HCT116 (cell line): ENCODE data around the gene IFITM2. TPM values are rescaled to one million over a fixed set of nuclear protein-coding genes. Genes with fewer than 3 reads are reported as not detected.

Experiments
- ATAC-seq: fragments of 200-7000 bp; cut with Tn5 transposase; 2 replicates; pipeline ENCODE4 v1.9.1; 2020; ENCODE audit warnings: mild to moderate bottlenecking, moderate library complexity
- BruUV-seq: library from RNA; stranded (reverse); fragments of 400-500 nt; replicated peaks from 2 replicates; lab custom pipeline; 2021; lab: Mats Ljungman, UMichigan
- CTCF ChIA-PET: fragments of 300-600 bp; sonication (Branson Sonifier 250); formaldehyde crosslinking; loops from one replicate; lab custom pipeline; 2021; ENCODE audit warnings: antibody characterized with exemption; lab: Charles Lee
- POLR2A ChIA-PET: fragments of 300-600, 350-600 bp; sonication (Branson Sonifier 250); formaldehyde crosslinking; loops from one replicate; lab custom pipeline; 2021; ENCODE audit warnings: antibody characterized with exemption; lab: Charles Lee
- RAD21 ChIA-PET, 2 experiments: fragments of 300-600 bp; sonication (Branson Sonifier 250); formaldehyde crosslinking; loops; one replicate each; lab custom pipeline; 2023; ENCODE audit warnings: low total read pairs in 2 of 2; ENCODE audit not compliant: uncharacterized antibody in 2 of 2, unreplicated experiment in 2 of 2, low non-redundant PET in 1 of 2; lab: Charles Lee
- DNase-seq: peaks from one replicate; pipeline ENCODE4 v3.0.0-alpha.2; 2010; ENCODE audit warnings: low read depth, low spot score
- H2AFZ ChIP-seq: fragments of 200-600 bp; shearing (Covaris generic), sonication (generic); 2 replicates; pipeline ENCODE4 v1.6.1; 2017; ENCODE audit warnings: low read depth, mixed run types, mixed read lengths, antibody characterized with exemption, low read length; ENCODE audit not compliant: poor library complexity, severe bottlenecking
- H3K27ac ChIP-seq: 2 replicates; pipeline ENCODE4 v1.5.1; 2012; ENCODE audit warnings: low read depth, low read length
- H3K27me3 ChIP-seq: fragments of 200-600 bp; sonication (generic); 2 replicates; pipeline ENCODE4 v1.6.1; 2016; ENCODE audit warnings: mixed run types, low read length, mixed read lengths; ENCODE audit not compliant: insufficient read depth
- H3K36me3 ChIP-seq, 2 experiments: fragments of 200-500 bp in 1 of 2; fragments of 200-600 bp in 1 of 2; sonication (Bioruptor generic) in 1 of 2; sonication (generic) in 1 of 2; 2 replicates each; pipeline versions ENCODE4 v1.5.1 to v1.6.1; 2014 to 2016; ENCODE audit warnings: low read length in 2 of 2, inconsistent platforms in 1 of 2, mixed read lengths in 1 of 2, mixed run types in 1 of 2; ENCODE audit not compliant: insufficient read depth in 2 of 2, control insufficient read depth in 1 of 2
- H3K4me1 ChIP-seq, 2 experiments: fragments of 200-600 bp in 1 of 2; sonication (generic) in 1 of 2; 2 replicates each; pipeline versions ENCODE4 v1.5.1 to v1.6.1; 2012 to 2017; ENCODE audit warnings: low read length in 2 of 2, inconsistent platforms in 1 of 2, mild to moderate bottlenecking in 1 of 2, mixed read lengths in 1 of 2, mixed run types in 1 of 2, moderate library complexity in 1 of 2; ENCODE audit not compliant: insufficient read depth in 2 of 2, control insufficient read depth in 1 of 2
- H3K4me2 ChIP-seq: fragments of 200-600 bp; sonication (generic); 2 replicates; pipeline ENCODE4 v1.6.1; 2017; ENCODE audit warnings: mixed run types, low read length, mixed read lengths
- H3K4me3 ChIP-seq, 2 experiments: fragments of 200-600 bp in 1 of 2; sonication (generic) in 1 of 2; replicated peaks in 1 of 2; 2 replicates each; pipeline ENCODE4 v1.5.1; 2011 to 2016; ENCODE audit warnings: low read length in 2 of 2, control low read depth in 1 of 2, low read depth in 1 of 2, mild to moderate bottlenecking in 1 of 2, mixed read lengths in 1 of 2, mixed run types in 1 of 2
- H3K79me2 ChIP-seq: fragments of 200-600 bp; sonication (generic); 2 replicates; pipeline ENCODE4 v1.6.1; 2017; ENCODE audit warnings: mild to moderate bottlenecking, mixed run types, low read length, moderate library complexity, mixed read lengths; ENCODE audit not compliant: insufficient read depth
- H3K9ac ChIP-seq: fragments of 200-600 bp; sonication (generic); 2 replicates; pipeline ENCODE4 v1.6.1; 2016; ENCODE audit warnings: low read length, mixed read lengths
- H3K9me2 ChIP-seq: fragments of 200-600 bp; sonication (generic), shearing (Covaris generic); 2 replicates; pipeline ENCODE4 v1.6.1; 2017; ENCODE audit warnings: mixed run types, mild to moderate bottlenecking, moderate library complexity; ENCODE audit not compliant: insufficient read depth
- H3K9me3 ChIP-seq, 2 experiments: fragments of 200-500 bp in 1 of 2; fragments of 200-600 bp in 1 of 2; sonication (Bioruptor generic) in 1 of 2; sonication (generic) in 1 of 2; 2 replicates each; pipeline ENCODE4 v1.6.1; 2014 to 2017; ENCODE audit warnings: low read length in 2 of 2, mixed read lengths in 2 of 2, inconsistent platforms in 1 of 2, low read depth in 1 of 2, mild to moderate bottlenecking in 1 of 2, mixed run types in 1 of 2, moderate library complexity in 1 of 2; ENCODE audit not compliant: control insufficient read depth in 1 of 2, insufficient read depth in 1 of 2
- H4K20me1 ChIP-seq: fragments of 200-600 bp; sonication (generic), shearing (Covaris generic); 2 replicates; pipeline ENCODE4 v1.6.1; 2017; ENCODE audit warnings: mixed run types, mild to moderate bottlenecking, moderate library complexity; ENCODE audit not compliant: insufficient read depth
- CBX3 ChIP-seq: IDR thresholded peaks from 2 replicates; pipeline ENCODE4 v1.6.1; 2012; ENCODE audit warnings: low read depth
- CTCF ChIP-seq, 3 experiments: fragments of 200-600 bp in 1 of 3; sonication (generic) in 1 of 3; IDR thresholded peaks in 2 of 3; conservative IDR thresholded peaks in 1 of 3; 2 replicates each; pipeline ENCODE4 v1.5.1; 2012 to 2017; ENCODE audit warnings: low read depth in 2 of 3, low read length in 2 of 3, antibody characterized with exemption in 1 of 3, borderline replicate concordance in 1 of 3, control low read depth in 1 of 3, mild to moderate bottlenecking in 1 of 3, mixed read lengths in 1 of 3, mixed run types in 1 of 3, moderate library complexity in 1 of 3; ENCODE audit not compliant: insufficient read depth in 1 of 3
- EGR1 ChIP-seq: IDR thresholded peaks from 2 replicates; pipeline ENCODE4 v1.6.1; 2012; ENCODE audit warnings: low read depth
- EZH2 ChIP-seq: fragments of 200-600 bp; sonication (generic); IDR thresholded peaks from 2 replicates; pipeline ENCODE4 v1.6.1; 2017; ENCODE audit warnings: antibody characterized with exemption, mixed run types
- FOSL1 ChIP-seq: IDR thresholded peaks from 2 replicates; pipeline ENCODE4 v1.6.1; 2012; ENCODE audit warnings: low read depth
- JUND ChIP-seq: IDR thresholded peaks from 2 replicates; pipeline ENCODE4 v1.6.1; 2012
- MAX ChIP-seq: IDR thresholded peaks from 2 replicates; pipeline ENCODE4 v1.6.1; 2012
- POLR2AphosphoS5 ChIP-seq: IDR thresholded peaks from 2 replicates; pipeline ENCODE4 v1.6.1; 2011; ENCODE audit warnings: mild to moderate bottlenecking, low read depth, low read length, moderate library complexity
- REST ChIP-seq: IDR thresholded peaks from 2 replicates; pipeline ENCODE4 v1.6.1; 2012; ENCODE audit warnings: low read depth
- SP1 ChIP-seq: IDR thresholded peaks from 2 replicates; pipeline ENCODE4 v1.6.1; 2012; ENCODE audit warnings: low read depth
- YY1 ChIP-seq: IDR thresholded peaks from 2 replicates; pipeline ENCODE4 v1.6.1; 2011; ENCODE audit warnings: low read length, low read depth, moderate library complexity, mild to moderate bottlenecking; ENCODE audit not compliant: insufficient replicate concordance; ENCODE audit errors: extremely low read depth
- ZFX ChIP-seq: fragments of 450-650 bp; IDR thresholded peaks from 2 replicates; pipeline ENCODE4 v1.6.1; 2017
- intact Hi-C: fragments of 100-400 bp; cut with micrococcal nuclease; formaldehyde crosslinking; loops from 2 replicates; pipeline ENCODE4 v1.10.0; 2022
- total RNA-seq: library from RNA; stranded (reverse); gene quantifications from one replicate; pipeline ENCODE4 v1.2.1, GENCODE V29; 2021; ENCODE audit not compliant: unreplicated experiment

The IFITM2 gene
- total RNA-seq, 1 experiment from 2014 or later: 106 TPM

- ATAC-seq: no peak
- CTCF ChIA-PET: no interaction called here
- no TSS peak for BruUV-seq
Measured at GRCh38 chr11:272931-273198, 34.8 kb upstream of the IFITM2 start.

More at GRCh38 chr11:272931-273198, 34.8 kb upstream of the IFITM2 start:
- RAD21 ChIA-PET: no interaction called here
- Histone ChIP-seq H3K4me3 (no peak overlapping the region), H3K9me2 (no peaks in the 10 kb centered on the region), H3K4me1 (peaks cover 0 to under 1% of the 10 kb centered on the region in 2 experiments; a peak in 1 of 4 replicates), H3K79me2 (no peaks in the 10 kb centered on the region), H3K27me3 (no peaks in the 10 kb centered on the region), H4K20me1 (no peaks in the 10 kb centered on the region), H3K9ac (no peak overlapping the region), H3K36me3 (no peaks in the 10 kb centered on the region), H3K27ac (no peak overlapping the region), H3K9me3 (no peaks in the 10 kb centered on the region), H3K4me2 (no peak overlapping the region), H2AFZ (no peak overlapping the region)
- POLR2A ChIA-PET: no interaction called here
- no peak for DNase-seq
- TF ChIP-seq FOSL1 (no peak), REST (no peak), EGR1 (no peak), YY1 (no peak), CTCF (IDR thresholded peaks at IDR 0.05 in 2 of 3, conservative IDR thresholded peaks at IDR 0.05 in 1 of 3; ENCODE audit: borderline replicate concordance in 1 of 3, insufficient read depth in 1 of 3, low read depth in 2 of 3, low read length in 2 of 3) (no peak), CBX3 (no peak), MAX (no peak), EZH2 (no peak), POLR2AphosphoS5 (no peak), SP1 (no peak), JUND (no peak), ZFX (no peak)
- intact Hi-C loops: no loop called here
